Smooth muscle cell (in vitro differentiated cells): ENCODE measurements around the gene PKM. TPM values are rescaled to one million over a fixed set of nuclear protein-coding genes. Genes with fewer than 3 reads are reported as not detected.

Experiments
- DNase-seq: peaks from one replicate; lab custom pipeline; 2025; ENCODE audit not compliant: unreplicated experiment; lab: John Stamatoyannopoulos, UW
- H2AFZ ChIP-seq: fragments of 200-600 bp; sonication (generic); 2 replicates; pipeline ENCODE4 v1.6.0; 2016; ENCODE audit warnings: antibody characterized with exemption, low read depth, mild to moderate bottlenecking
- H3F3A ChIP-seq: fragments of 200-600 bp; sonication (generic); 2 replicates; pipeline ENCODE4 v1.6.0; 2017; ENCODE audit warnings: antibody characterized with exemption, low read depth
- H3K27ac ChIP-seq: fragments of 200-600 bp; sonication (generic); 2 replicates; pipeline ENCODE4 v1.5.1; 2016; ENCODE audit warnings: low read depth, mild to moderate bottlenecking
- H3K27me3 ChIP-seq: fragments of 200-600 bp; sonication (generic); 2 replicates; pipeline ENCODE4 v1.6.1; 2016; ENCODE audit warnings: low read depth, mild to moderate bottlenecking
- H3K36me3 ChIP-seq: fragments of 200-600 bp; sonication (generic); 2 replicates; pipeline ENCODE4 v1.5.1; 2016; ENCODE audit warnings: low read depth
- H3K4me1 ChIP-seq: fragments of 200-600 bp; sonication (generic); 2 replicates; pipeline ENCODE4 v1.5.1; 2016; ENCODE audit warnings: low read depth
- H3K4me2 ChIP-seq: fragments of 200-600 bp; sonication (generic); 2 replicates; pipeline ENCODE4 v1.6.0; 2016; ENCODE audit warnings: mild to moderate bottlenecking
- H3K4me3 ChIP-seq: fragments of 200-600 bp; sonication (generic); 2 replicates; pipeline ENCODE4 v1.5.1; 2016; ENCODE audit warnings: mild to moderate bottlenecking
- H3K79me2 ChIP-seq: fragments of 200-600 bp; sonication (generic); 2 replicates; pipeline ENCODE4 v1.6.0; 2016; ENCODE audit warnings: low read depth, mild to moderate bottlenecking
- H3K9ac ChIP-seq: fragments of 200-600 bp; sonication (generic); 2 replicates; pipeline ENCODE4 v1.6.0; 2016; ENCODE audit warnings: low read depth
- H3K9me3 ChIP-seq: fragments of 200-600 bp; sonication (generic); replicated peaks from 2 replicates; pipeline ENCODE4 v1.5.1; 2016; ENCODE audit warnings: low read depth
- H4K20me1 ChIP-seq: fragments of 200-600 bp; sonication (generic); 2 replicates; pipeline ENCODE4 v1.6.0; 2016; ENCODE audit warnings: low read depth
- WGBS: methylation state at CpG from one replicate; pipeline ENCODE4 v1.1.7; 2016; ENCODE audit warnings: low lambda C conversion rate; 5-methylcytosine and 5-hydroxymethylcytosine counted together
- polyA plus RNA-seq: library from polyadenylated mRNA; unstranded; fragments of >200 nt; fragmentation: Nextera tagmentation; extraction: Ambion mirVana; gene quantifications from 2 replicates; pipeline ENCODE4 v1.2.1, GENCODE V29; 2016
- total RNA-seq: library from RNA; depleted of rRNA; stranded (reverse); fragments of >200 nt; gene quantifications from 2 replicates; pipeline ENCODE4 v1.2.3, GENCODE V29; 2014
- TF ChIP-seq, protein P1 (sequence below): fragments of 200-600 bp; sonication (generic); IDR thresholded peaks from 2 replicates; pipeline ENCODE4 v1.5.1; 2017; ENCODE audit warnings: borderline replicate concordance, mild to moderate bottlenecking, antibody characterized with exemption; ENCODE audit not compliant: insufficient read depth, poor library complexity, severe bottlenecking

PKM gene
- total and polyA plus RNA-seq, 2 experiments from 2014 or later: 1,125 to 1,598 TPM

DNA sequence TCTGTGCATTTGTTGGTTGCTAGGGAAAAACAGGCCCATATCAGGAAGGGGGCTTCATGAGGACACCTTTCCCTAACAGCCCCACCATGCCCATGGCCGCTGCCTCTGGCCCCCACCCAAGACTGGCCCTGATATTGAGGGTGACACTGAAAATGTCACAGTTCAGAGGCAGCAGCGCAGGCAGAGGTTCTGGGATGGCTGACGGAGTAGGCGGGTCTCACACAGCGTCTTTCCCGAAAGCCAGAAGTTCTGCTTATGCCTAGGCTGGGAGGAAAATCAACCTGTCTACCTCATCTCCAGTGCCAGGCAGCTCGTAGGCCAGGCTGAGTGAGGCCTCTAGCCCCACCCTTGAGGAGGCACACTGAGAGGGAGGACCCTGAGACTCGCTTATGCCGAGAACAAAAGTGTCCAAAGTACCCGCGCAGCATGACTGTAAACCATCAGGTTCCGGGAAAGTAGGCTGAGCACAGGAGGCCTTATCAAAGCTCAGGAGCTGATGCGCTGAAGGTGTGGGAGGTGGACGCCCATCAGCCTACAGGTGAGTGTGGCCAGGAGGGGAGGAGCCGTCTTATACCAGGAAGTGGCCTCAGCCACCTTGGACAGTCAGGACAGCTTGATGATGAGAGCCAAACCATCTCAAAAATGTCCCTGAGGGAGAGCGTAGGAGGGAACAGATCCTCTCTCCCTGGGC lies 60.9 kb downstream of the PKM start:
- Histone ChIP-seq H3F3A (no peaks in the 10 kb centered on the region), H4K20me1 (no peaks in the 10 kb centered on the region), H3K27ac (no peak overlapping the region), H3K4me3 (no peak overlapping the region), H3K9me3 (no peaks in the 10 kb centered on the region), H3K27me3 (no peaks in the 10 kb centered on the region), H3K4me2 (no peak overlapping the region), H3K79me2 (no peaks in the 10 kb centered on the region), H3K9ac (no peak overlapping the region), H3K4me1 (peaks cover 8% of the 10 kb centered on the region), H3K36me3 (no peaks in the 10 kb centered on the region), H2AFZ (no peak overlapping the region)
- no peak for DNase-seq
- TF ChIP-seq, protein P1, sequence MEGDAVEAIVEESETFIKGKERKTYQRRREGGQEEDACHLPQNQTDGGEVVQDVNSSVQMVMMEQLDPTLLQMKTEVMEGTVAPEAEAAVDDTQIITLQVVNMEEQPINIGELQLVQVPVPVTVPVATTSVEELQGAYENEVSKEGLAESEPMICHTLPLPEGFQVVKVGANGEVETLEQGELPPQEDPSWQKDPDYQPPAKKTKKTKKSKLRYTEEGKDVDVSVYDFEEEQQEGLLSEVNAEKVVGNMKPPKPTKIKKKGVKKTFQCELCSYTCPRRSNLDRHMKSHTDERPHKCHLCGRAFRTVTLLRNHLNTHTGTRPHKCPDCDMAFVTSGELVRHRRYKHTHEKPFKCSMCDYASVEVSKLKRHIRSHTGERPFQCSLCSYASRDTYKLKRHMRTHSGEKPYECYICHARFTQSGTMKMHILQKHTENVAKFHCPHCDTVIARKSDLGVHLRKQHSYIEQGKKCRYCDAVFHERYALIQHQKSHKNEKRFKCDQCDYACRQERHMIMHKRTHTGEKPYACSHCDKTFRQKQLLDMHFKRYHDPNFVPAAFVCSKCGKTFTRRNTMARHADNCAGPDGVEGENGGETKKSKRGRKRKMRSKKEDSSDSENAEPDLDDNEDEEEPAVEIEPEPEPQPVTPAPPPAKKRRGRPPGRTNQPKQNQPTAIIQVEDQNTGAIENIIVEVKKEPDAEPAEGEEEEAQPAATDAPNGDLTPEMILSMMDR: no peak
- WGBS: 84% methylated on average over 16 of the region's 16 CpGs

DNA sequence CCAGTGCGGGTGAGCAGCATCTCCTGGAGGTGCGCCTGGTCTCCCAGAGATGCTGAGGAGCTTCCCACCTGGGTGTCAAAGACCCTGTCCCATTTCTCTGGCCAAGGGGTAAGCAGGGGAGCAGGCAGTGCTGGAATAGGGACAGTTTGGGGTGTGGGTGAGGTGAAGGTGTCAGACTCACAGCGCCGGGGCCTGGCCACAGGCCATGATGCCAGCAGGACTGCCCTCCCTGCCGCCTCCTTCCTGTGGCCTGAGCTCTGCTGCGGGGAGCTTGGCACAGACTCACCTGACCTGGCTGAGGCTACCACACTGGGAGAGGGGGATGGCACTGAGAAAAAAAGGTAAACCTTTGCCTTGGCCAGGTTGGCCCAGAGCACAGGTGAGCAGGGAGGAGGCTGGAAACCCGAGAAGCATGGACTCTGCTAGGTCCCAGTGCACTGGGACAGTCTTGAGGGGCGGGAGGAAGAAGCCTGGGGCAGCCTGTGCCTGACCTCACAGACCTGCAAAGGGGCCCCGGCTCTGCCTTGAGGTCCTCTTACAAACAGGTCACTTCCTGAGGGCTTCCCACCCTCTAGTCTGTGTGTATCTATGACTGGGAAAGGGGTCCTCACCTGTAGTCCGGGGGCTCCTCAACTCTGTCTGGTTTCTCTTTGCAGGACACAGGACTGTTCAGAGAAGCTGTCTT lies 61.6 kb downstream of the PKM start:
- Histone ChIP-seq H3K27me3 (no peaks in the 10 kb centered on the region), H3K79me2 (no peaks in the 10 kb centered on the region), H3K9me3 (no peaks in the 10 kb centered on the region), H3K4me1 (peaks cover 8% of the 10 kb centered on the region), H4K20me1 (no peaks in the 10 kb centered on the region), H3K4me2 (no peak overlapping the region), H2AFZ (no peak overlapping the region), H3K27ac (no peak overlapping the region), H3K36me3 (no peaks in the 10 kb centered on the region), H3K4me3 (no peak overlapping the region), H3F3A (no peaks in the 10 kb centered on the region), H3K9ac (no peak overlapping the region)
- TF ChIP-seq, protein P1: no peak
- no peak for DNase-seq
- WGBS: 94% methylated on average over 10 of the region's 10 CpGs

DNA sequence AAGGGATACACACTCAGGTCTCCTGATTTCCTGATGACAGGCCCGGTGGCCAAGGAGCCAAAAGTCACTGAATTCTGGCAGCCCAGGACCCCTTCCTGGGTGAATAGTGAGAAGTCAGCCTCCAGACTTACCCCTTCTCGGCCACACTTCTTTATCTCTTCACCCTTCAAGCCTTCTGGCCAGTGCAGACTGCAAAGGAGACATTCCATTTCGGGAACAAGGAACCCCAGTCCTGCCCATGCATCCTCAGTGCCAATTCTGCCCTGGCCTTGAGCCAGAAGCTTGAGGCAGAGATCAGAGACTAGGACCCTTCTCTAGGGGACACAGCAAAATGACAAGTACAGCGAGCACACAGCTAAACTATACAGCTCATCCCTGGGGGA lies 62.2 kb downstream of the PKM start:
- Histone ChIP-seq H3K4me3 (no peak overlapping the region), H4K20me1 (no peaks in the 10 kb centered on the region), H2AFZ (no peak overlapping the region), H3K4me2 (peak overlapping the region; percentile 68), H3K36me3 (no peaks in the 10 kb centered on the region), H3K27me3 (no peaks in the 10 kb centered on the region), H3K9ac (no peak overlapping the region), H3K4me1 (peaks cover 8% of the 10 kb centered on the region), H3K79me2 (no peaks in the 10 kb centered on the region), H3K27ac (peak overlapping the region; percentile 18), H3K9me3 (no peaks in the 10 kb centered on the region), H3F3A (no peaks in the 10 kb centered on the region)
- no peak for DNase-seq
- TF ChIP-seq, protein P1: no peak
- WGBS: 54% methylated on average over 4 of the region's 4 CpGs
